D721Med (cell line): ENCODE measurements around the gene UBR4.

Experiments
- DNase-seq: peaks from one replicate; pipeline ENCODE4 v3.0.0; 2011; ENCODE audit warnings: low spot score; ENCODE audit not compliant: insufficient read length
- FAIRE-seq: peaks from 2 replicates; lab custom pipeline; 2011; peaks lifted over from hg19 to GRCh38; lab: Jason Lieb, UNC
- TF ChIP-seq, protein P1 (sequence below): IDR thresholded peaks from 2 replicates; pipeline ENCODE4 v1.5.1; 2012; ENCODE audit warnings: mild to moderate bottlenecking, control low read depth; ENCODE audit not compliant: insufficient read depth; ENCODE audit errors: missing control alignments

Gene UBR4

DNA sequence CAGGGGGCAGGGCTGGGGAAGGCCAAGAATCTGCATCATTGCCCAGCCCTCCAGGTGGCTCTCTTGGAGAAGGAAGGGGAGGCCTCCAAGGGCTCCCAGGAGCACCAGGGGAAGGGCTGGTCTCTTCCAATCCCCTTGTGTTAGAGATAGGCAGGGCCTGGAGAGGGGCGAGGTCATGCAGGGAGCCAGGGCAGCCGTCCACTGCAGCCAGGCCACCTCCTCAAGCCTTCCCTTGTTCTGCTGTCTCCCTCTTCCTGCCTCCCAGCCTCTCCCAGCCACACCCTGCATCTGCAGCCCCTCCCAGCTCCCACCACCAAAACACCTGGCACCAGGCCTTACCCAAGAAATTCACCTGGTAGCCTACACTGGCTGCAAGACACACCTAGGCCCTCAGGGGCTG, 148.3 kb downstream of the UBR4 start:
- TF ChIP-seq, protein P1, sequence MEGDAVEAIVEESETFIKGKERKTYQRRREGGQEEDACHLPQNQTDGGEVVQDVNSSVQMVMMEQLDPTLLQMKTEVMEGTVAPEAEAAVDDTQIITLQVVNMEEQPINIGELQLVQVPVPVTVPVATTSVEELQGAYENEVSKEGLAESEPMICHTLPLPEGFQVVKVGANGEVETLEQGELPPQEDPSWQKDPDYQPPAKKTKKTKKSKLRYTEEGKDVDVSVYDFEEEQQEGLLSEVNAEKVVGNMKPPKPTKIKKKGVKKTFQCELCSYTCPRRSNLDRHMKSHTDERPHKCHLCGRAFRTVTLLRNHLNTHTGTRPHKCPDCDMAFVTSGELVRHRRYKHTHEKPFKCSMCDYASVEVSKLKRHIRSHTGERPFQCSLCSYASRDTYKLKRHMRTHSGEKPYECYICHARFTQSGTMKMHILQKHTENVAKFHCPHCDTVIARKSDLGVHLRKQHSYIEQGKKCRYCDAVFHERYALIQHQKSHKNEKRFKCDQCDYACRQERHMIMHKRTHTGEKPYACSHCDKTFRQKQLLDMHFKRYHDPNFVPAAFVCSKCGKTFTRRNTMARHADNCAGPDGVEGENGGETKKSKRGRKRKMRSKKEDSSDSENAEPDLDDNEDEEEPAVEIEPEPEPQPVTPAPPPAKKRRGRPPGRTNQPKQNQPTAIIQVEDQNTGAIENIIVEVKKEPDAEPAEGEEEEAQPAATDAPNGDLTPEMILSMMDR, result no peak
- DNase-seq (no peak), FAIRE-seq (no peak)

GRCh38 chr1:19061343-19061742, 148.7 kb downstream of the UBR4 start:
- DNase-seq, result no peak
- TF ChIP-seq, protein P1, result no peak
- no peak for FAIRE-seq

- DNase-seq (no peak), FAIRE-seq (no peak)
- TF ChIP-seq, protein P1, result no peak
These were observed 150.3 kb downstream of the UBR4 start for GRCh38 chr1:19059773-19060172.

DNA sequence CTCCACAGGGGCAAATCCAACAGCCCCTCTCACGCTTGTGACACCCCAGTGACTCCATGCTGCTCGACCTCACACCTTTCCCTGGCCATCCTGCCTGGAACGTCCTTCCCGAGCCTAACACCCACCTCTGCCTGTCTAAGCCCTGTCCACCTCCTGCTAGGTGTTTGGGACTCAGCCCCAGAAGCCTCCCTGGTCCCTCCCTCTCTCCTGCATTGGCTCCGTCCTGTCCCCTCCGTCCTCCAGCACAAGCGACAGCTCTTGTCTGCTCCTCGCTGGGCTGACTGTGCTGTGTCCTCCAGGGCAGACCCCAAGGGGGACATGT, 151.6 kb downstream of the UBR4 start:
- TF ChIP-seq, protein P1, result no peak
- DNase-seq (no peak), FAIRE-seq (no peak)

DNA sequence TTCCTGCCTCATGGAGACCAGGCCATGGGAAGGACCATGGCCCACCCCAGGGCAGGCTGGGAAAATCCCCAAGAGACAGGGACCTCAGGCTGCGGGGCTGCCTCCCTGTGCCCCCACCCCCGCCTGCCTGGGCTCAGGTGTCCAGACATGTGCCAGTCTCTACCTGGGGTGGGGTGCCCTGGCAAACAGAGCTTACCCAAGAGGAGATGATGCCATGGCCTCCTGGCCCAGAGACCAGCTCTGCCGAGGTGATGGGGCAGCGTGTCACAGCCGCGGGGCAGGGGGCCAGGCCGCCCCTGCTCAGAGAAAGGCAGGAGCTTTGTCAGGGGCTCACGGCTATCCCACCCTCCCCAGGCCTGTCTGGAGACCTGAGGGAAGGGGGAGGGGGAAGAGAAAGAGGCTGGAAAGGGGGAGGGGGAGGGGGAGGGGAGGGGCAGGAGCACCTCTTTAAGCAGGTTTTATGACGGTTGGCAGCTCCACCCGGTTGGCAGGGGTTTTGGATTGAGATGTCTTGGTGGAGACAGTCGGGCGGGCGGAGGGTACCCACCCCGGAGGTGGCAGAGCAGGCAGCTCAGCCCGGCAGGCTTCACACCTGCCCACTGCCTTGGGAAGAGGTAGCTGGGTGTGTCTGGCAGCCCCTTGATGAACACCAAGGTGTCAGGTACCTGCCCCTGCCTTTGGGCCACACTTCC, 152.1 kb downstream of the UBR4 start:
- DNase-seq, result no peak
- FAIRE-seq, result no peak
- TF ChIP-seq, protein P1, result no peak

- TF ChIP-seq, protein P1, result no peak
- no peak for FAIRE-seq
- no peak for DNase-seq
These were observed 152.8 kb downstream of the UBR4 start for GRCh38 chr1:19057182-19057779.

GRCh38 chr1:19055701-19056100, 154.4 kb downstream of the UBR4 start:
- FAIRE-seq (no peak), DNase-seq (no peak)
- TF ChIP-seq, protein P1, result no peak
